ENCODE data around the gene LRCOL1.

The LRCOL1 gene

GRCh38 chr12:132592282-132592970, 18.0 kb downstream of the LRCOL1 start:
- DNase-seq (ENCODE audit: low read depth) = no peak
- H3K4me3 ChIP-seq (replicated peaks; ENCODE audit: low read depth, low read length) = no peak overlapping the region
- TF ChIP-seq CTCF (IDR thresholded peaks at IDR 0.05; ENCODE audit: low read length, missing control alignments) = no peak

GRCh38 chr12:132591107-132591935, 19.1 kb downstream of the LRCOL1 start:
- H3K4me3 ChIP-seq (replicated peaks; ENCODE audit: low read depth, low read length) = no peak overlapping the region
- TF ChIP-seq CTCF (IDR thresholded peaks at IDR 0.05; ENCODE audit: low read length, missing control alignments) = no peak
- no peak for DNase-seq (ENCODE audit: low read depth)

DNA sequence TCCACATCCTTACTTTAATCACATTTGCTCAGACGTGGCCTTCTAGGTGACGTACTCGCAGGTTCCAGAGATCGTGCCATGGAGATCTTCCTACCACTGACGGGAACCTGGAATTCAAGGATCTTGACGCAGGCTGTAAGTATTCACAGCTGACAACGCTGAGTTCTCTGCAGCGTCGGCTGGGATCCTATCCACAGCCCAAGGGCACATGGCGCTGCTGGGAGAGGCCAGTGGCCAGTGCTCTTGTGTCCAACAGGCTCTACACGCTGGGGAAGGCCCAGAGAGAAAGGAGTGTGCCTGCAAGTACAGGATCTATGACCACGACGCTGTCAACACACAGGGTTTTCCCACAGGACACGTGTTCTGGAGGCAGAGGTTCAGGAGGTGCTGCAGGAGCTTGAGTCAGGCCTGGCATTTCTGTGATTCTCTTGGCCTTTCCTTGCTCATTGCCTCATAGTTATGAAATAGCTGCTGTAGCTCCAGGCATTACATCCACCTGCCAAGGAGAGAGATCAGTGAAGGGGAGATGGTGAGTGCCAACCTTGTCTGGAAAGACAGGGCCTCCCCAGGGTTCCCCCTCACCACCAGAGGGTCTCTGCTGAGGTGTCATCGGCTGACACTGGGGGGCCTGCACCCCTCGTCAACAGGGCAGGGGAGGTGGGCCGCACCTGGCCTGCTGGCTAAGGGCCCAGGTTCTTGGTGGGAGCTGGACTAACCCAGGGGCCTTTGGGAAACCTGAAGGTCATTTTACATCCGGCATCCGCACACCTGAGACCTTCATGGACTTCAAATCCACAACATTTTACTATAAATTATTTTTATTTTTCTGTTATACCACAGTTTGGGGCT, 21.3 kb downstream of the LRCOL1 start:
- no peak overlapping the region for H3K4me3 ChIP-seq (replicated peaks; ENCODE audit: low read depth, low read length)
- DNase-seq (ENCODE audit: low read depth) = no peak
- TF ChIP-seq CTCF (IDR thresholded peaks at IDR 0.05; ENCODE audit: low read length, missing control alignments) = no peak

DNA sequence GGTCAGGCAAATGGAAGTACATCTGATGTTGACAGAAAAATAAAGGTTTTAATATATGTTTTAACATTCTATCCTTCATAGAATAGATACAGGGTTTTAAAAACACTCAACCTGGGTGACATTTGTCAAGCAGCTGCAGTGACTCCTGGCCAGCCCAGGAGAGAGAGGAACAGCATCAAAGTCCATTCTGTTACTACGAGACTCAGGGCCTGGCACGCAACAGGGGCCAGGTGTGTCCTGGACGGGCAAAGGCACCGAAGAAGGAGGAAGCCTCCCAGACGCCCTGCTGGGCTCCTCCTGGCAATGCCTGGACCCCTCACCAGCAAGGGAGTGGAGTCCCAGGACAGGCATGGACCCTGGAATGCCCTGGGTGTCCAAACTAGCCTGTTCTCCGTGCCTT, 22.1 kb downstream of the LRCOL1 start:
- TF ChIP-seq CTCF (IDR thresholded peaks at IDR 0.05; ENCODE audit: low read length, missing control alignments) = no peak
- H3K4me3 ChIP-seq (replicated peaks; ENCODE audit: low read depth, low read length) = no peak overlapping the region
- DNase-seq (ENCODE audit: low read depth) = no peak

GRCh38 chr12:132587781-132588180, 22.6 kb downstream of the LRCOL1 start:
- TF ChIP-seq CTCF (IDR thresholded peaks at IDR 0.05; ENCODE audit: low read length, missing control alignments) = no peak
- DNase-seq (ENCODE audit: low read depth) = no peak
- no peak overlapping the region for H3K4me3 ChIP-seq (replicated peaks; ENCODE audit: low read depth, low read length)

GRCh38 chr12:132586929-132587328, 23.5 kb downstream of the LRCOL1 start:
- no peak overlapping the region for H3K4me3 ChIP-seq (replicated peaks; ENCODE audit: low read depth, low read length)
- DNase-seq (ENCODE audit: low read depth) = no peak
- no peak for TF ChIP-seq CTCF (IDR thresholded peaks at IDR 0.05; ENCODE audit: low read length, missing control alignments)

All from fibroblast of pulmonary artery (primary cell).